Subcutaneous adipose tissue (tissue), 4 donors: ENCODE data around the gene FYN. TPM values are rescaled to one million over a fixed set of nuclear protein-coding genes. Genes with fewer than 3 reads are reported as not detected.

Experiments
- total RNA-seq, 4 donors: library from RNA; depleted of rRNA; stranded (reverse); fragments of >200 nt; gene quantifications; one replicate each; pipeline ENCODE4 v1.1.0, GENCODE V29; 2016
- TF ChIP-seq, protein P1 (sequence below): fragments of 450-650 bp; IDR thresholded peaks from one replicate; pipeline ENCODE4 v1.5.1; 2016; ENCODE audit warnings: low read depth, mild to moderate bottlenecking, control low read depth, antibody characterized with exemption, moderate library complexity

Gene FYN
- total RNA-seq, 4 donors from 2014 or later = 185 to 279 (median 252) TPM

DNA sequence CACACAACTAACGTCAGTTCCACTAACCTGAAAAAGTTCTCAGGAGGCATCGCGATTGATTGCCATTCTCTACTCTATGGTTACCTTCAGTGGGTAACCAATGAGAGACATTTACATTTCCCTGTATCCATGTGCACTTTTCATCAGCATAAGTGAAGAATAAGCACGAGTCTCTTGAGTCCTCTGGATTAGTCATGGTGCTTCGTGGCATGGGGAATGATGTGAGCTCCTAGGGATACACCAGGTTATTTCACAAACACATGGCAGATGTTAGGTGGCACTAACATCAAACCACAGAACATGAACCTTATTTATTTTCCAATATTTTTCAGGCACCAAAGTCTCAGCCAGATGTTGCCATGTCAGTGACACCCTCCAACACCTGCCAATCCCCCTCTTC is 64.0 kb downstream of the FYN start:
- TF ChIP-seq, protein P1, sequence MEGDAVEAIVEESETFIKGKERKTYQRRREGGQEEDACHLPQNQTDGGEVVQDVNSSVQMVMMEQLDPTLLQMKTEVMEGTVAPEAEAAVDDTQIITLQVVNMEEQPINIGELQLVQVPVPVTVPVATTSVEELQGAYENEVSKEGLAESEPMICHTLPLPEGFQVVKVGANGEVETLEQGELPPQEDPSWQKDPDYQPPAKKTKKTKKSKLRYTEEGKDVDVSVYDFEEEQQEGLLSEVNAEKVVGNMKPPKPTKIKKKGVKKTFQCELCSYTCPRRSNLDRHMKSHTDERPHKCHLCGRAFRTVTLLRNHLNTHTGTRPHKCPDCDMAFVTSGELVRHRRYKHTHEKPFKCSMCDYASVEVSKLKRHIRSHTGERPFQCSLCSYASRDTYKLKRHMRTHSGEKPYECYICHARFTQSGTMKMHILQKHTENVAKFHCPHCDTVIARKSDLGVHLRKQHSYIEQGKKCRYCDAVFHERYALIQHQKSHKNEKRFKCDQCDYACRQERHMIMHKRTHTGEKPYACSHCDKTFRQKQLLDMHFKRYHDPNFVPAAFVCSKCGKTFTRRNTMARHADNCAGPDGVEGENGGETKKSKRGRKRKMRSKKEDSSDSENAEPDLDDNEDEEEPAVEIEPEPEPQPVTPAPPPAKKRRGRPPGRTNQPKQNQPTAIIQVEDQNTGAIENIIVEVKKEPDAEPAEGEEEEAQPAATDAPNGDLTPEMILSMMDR = no peak

DNA sequence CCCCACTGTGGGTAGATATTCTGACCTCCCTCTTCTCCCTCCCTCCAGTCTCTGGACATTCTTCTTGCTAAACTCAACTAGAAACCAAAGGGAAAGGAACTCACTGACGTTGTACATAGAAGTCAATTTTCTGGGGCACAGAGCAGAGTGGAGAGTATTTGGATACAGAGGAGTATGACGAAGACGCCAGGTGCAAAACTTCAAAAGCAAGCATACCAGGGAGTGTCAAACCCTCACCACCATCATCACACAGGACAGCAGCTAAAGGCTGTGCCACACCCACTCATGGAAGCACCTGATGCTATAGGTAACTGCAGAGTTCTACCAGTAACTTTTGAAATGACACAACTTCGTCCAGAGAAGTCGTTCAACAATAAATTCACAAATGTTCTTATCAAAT is 64.8 kb downstream of the FYN start:
- TF ChIP-seq, protein P1 = no peak

DNA sequence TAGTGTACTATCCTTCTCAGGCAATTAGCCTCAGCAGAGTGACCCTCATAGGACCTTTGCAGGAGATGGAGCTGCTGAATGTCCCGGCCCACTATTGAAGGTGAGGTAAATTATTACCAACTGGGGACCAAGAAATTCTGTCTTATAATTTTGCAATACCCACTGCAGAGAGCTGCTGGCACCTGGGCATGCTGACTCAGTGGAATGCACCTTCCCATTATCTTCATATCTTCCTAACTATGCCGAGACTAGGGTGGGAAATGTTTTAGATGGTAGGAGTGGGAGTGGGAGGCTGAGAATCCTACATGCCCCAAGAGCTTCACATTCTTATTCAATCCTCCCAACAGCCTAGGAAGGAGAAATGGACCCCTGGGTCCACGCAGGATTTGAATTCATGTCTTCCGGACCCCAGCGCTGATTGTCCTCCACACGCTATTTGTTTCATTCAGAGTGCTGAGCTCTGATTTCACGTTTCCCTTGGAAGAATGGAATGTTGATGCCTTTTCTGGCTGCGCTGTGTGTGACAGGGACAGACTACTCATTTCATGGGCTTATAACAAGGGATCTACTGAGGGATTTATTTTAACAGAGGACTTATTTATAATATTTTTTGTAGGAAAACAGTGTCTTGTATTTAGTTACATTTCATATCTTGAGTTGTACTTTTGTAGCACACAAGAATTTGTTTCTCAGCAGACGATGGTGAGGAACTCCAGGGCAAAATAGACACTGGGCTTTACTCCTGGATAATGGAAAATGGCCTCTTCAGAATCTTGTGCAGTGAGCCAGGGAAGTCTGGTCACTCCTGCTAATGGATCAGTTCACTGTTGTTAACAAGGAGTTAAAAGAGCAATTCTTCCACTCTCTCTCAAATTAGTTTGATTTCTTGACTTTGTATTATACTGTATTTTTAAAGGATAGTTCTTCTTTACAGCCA is 66.4 kb downstream of the FYN start:
- TF ChIP-seq, protein P1 = no peak

DNA sequence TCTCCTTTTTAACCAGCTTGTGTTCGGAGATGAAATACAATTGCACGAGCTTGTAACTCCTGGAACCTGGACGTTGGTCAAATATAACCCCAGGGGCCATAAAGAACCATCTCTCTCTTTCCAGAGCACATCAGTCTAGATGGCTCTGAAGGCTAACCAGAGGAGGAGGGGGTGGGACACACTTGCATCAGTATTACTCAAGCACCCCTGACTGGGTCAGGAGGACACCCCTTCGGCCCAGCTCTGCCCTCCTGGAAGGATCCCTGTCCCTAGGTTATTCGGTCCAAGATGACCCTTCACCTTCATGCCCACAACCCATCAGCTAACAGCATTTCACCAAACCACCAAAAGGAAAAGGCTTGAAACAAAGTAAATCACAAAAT is 67.1 kb downstream of the FYN start:
- TF ChIP-seq, protein P1 = no peak

DNA sequence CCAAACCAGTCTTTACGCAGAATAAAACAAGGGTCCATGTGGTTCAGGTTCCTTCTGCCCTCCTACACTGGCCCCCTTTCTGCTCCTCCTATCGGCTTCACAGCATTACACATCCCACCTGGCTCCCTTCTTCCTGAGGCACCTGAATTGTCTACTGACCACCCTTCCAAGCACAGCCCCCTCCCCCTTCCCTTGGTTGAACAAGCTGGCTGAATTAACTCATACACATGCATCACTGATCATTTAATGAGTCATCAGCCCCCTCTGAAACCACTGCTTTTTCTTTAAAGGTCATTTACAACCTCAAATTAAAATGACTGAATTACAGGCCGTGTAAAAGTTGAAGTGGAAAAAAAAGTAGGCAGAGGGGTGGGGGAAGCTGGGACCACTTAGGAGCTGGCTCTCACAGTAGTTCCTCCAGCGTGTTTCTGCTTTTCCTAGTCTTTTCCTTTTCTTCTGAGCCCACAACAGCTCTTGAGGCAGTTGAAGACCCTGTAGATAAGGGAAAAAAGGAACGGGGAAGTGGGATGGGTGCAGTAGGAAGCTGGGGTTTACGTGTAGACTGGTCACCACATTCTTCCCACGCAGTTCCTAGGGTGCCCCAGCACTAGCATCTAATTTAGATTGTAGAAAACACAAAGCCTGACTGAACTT is 67.6 kb downstream of the FYN start:
- TF ChIP-seq, protein P1 = no peak

DNA sequence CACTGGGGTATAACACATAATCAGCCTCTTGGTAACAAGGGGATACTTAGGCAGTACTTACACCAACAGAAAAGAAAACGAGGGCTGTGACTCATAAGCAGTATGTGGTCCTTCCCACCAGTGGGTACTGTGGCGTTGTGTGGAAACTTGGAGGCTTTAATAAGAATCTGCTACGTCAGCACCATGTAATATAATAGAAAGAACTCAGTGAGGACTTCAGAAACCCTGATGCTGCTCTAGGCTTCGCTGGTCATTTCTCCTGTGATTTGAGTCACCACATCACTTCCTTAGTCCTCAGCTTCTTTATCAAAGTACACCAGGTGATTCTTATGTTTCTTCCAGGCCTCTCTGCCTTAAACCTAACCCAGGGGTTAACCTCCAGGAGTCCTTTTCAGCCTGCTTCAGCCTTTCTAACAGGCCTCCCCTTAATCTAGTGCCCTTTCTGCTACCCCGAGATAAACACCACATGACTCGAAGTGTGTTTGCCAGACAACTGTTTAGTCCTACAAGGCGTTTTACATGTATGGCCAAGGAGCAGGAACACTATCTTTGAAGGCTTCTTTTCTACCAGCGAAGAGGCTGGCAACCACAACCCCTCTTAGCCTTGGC is 68.5 kb downstream of the FYN start:
- TF ChIP-seq, protein P1 = no peak

DNA sequence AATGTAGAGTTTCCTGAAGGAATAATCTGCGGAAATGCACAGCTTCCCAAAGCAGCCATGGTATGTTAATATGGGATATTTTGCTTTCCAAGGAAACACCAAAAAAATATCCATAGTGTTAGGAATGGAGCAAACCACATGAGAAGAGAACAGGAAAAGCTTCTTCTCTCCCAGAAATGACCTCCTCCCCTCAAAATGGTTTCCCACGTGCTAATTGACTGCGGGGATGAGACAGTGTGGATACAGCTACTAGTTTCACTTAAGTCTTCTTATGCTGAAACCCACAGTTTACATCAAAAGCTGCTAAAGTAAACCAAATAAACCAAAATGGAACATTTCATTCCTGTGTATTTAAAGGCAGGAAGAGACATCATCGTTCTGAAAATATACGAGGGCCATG is 69.4 kb downstream of the FYN start:
- TF ChIP-seq, protein P1 = no peak
